Measurements from ENCODE around the gene KRT17.

The KRT17 gene

DNA sequence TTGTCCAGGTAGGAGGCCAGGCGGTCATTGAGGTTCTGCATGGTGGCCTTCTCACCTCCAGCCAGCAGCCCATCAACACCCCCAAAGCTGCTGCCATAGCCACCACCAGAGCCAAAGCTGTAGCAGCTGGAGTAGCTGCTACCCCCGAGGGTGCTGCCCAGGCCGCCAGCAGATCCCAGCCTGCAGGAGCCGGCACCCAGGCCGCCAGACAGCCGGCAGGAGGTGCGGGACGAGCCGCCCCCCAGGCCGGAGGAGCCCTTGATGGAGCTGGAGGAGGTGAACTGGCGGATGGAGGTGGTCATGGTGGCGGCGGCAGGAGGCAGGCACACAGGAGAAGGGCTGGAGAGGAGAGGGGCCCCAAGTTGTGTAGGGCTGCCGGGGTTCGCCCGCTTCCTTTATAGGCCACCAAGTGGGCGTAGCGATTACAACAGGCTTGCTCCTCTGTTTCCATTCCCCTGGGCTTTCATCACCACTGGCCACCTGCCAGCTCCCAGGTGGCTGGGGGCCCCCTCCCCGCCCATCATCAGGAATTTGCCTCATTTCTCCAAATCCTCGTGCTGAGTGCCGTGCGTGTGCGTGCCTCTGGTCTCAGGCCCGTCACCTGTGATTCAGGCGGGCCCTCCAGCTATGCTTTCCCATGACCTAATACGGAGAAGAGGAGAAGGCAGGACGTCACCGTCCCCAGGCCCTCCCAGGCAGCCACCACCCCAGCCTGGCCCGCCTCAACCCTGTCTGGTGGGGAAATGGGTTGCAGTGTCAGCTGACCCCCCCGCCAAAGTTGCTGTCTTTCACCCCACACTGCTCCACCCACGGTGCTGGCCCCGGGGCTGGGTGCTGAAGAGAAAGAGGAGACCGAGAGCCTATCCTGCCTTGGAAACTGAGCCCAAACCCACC, at the start of gene KRT17:
TSS of gene KRT17 (minus strand) at position 368 of the 894 bp plus-strand sequence. CDS start at position 302, 66 bp downstream.
- DNase-seq: no peak

- no peak for DNase-seq
Observed at GRCh38 chr17:41672153-41672552, 47.8 kb upstream of the KRT17 start.

- no peak for DNase-seq
Observed at GRCh38 chr17:41667280-41668041, 43.1 kb upstream of the KRT17 start.

DNA sequence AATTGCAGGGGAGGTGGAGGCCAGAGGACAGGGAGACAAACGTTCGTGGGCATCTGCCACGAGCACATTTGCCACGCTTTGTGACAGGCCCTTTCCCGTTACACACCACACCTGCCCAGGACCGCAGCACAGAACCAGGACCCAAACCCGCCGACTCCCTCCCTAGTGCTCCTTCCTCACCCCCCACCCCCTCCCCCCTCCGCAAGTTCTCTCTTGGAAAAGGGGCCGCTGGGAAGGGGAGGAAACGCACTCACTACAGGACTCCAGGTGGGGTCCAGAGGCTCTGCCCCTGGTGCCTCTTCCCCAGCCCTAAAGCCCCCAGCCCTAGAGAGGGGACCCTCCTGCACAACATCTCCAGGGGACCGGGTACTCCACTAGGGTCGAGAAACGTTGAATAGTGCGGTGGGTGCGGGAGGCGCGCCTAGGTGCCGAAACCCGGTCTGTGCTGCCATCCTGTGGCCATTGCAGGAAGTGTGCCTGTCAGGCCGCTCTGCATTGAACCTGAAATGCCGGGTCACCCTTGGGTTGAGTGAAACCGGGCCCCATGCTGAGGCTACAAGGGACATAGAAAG, 42.4 kb upstream of the KRT17 start:
- peak; percentile 80 for DNase-seq

DNA sequence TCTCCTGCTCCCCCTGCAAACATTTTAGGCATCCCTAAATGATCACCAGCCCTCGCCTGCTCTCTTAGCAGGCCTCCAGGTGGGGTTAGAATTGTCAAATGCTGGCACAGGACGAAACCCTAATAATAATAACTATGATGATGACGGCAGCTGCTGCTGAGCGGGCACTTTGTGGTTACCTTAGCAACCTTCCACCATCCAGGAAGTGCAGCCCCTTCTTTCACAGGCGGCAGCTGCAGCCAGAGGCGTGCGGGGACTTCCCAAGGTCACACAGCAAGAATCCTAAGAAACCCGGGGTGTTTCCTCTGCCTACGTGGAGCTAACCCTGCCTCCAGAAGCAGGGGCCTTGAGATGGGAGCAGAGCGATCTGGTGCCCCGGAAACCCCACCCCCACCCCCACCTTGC, 41.9 kb upstream of the KRT17 start:
- DNase-seq: peak; percentile 58

DNA sequence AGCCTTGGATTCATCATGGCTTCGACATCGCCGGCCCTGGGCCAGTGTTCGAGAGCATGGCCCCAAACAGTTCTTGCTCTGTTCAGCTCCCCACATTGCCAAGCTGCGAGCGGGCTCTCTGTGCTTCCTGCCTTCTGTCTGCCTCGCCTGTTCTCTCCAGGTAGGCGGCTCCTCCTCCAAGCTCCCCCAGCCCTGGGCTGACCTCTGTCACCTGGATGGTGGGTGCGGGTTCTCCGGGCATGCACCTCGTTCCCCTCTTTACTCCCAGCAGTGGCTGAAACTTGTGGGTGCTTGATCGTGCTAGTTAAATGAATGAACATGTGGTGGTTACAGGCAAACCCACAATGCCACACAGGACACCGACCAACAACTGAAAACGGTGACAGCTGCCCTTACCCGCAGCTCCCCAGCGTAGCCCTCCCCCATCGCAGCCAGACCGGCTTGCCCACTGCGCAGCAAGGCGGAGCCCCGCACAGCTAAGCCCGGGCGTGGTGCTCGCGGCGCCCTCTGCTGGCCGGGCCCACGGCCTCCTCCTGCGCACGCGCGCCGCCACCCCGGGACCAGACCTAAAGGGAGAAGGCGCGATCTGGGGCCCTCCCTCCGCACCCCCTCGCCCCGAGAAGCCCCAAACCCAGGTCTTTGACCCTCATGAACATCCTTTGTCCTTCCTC, 41.3 kb upstream of the KRT17 start:
- DNase-seq: peak; percentile 86

DNA sequence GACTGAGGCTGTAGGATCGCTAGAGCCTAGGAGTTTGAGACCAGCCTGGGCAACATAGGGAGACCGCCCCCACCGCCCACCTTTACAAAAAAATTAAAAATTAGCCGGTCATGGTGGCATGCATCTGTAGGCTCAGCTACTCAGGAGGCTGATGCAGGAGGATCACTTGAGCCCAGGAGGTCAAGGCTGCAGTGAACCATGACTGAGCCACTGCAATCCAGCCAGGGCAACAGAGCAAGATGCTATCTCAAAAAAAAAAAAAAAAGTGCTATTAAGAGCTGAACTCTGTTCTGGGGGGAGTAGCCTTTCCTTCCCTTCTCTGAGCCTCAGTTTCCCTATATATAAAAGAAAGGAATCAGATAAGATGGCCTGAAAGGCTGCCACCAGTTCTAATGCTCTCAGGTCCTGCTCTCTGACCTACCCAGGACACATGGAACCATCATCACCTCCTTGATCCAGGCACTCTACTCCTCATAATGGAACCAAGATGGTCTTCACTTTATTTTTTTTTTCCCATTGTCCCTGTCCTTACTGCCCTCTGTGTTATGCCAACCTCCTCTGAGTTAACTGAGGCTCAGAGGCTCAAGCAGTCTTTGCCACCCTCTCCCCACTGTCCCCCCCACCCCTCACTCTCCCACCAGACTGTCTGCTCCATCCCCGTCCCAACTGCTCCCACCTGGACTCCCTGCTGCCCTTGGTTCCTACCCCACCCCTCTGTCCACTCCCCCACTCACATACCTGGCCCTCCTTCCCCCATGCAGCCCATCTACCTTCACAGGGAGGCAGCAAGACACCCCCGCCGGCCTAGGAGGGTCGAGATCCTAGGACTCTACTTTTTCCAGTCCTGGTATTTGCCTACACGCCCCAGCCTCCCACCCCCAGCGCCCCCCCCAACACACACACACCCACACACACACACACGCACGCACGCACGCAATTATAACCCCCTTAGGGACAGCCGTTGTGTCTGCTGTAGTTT, 40.5 kb upstream of the KRT17 start:
- DNase-seq: no peak

GRCh38 chr17:41664172-41664457, 39.7 kb upstream of the KRT17 start:
- DNase-seq: no peak

DNA sequence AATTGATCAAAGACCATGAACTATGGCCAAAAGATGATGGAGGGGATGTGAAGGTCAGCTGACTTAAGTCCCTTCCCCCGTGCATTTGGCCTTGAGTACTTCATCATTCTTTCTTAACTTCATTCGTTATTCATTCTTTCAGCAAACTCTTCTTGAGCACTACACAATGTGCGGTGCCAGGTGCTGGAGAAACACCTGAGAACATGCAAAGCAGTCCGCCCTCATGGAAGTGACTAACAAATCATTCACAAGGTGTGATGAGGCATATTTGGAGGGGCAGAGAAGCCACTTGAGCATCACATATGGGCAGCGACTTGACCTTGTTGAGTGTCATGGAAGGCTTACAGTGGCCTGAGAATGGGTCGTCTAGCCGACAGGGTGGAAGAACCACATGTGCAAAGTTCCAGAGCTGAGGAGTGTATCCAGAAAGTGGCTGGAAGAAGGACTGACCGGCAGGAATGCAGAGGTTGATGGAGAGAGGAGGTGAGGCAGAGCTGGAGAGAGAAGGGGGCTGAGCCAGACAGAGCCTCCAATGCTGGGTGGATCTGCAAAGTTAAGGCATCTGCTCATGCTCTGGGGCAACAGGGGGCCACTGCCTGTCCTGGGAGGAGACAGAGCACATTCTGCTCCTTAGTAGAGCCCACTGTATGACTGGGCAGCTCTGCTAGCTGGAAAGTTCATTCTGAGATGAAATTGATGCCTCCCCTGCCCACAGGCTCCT, 39.2 kb upstream of the KRT17 start:
- DNase-seq: no peak

DNA sequence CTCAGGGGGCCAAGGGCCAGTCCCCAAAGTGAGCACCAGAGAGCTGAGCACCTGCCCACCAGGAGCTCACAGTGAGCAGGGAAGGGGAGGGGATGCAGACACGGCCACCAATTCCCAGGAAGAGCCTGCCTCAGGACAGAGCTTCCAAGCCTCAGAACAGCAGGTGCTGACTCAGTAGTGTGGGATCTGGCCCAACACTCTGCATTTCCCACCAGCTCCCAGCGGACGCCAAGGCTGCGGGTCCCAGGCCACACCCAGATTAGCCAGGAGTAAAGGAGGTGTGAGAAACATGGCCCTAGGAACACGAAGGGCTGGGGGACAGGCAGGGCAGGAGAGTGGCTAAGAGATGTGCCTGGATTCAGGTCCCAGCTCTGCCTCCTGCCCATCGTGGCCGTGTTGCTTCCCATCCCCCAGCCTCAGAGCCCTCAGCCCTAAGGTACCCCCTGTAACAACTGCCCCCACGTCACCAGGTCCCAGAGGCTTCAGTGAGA, 35.9 kb upstream of the KRT17 start:
- DNase-seq: no peak

DNA sequence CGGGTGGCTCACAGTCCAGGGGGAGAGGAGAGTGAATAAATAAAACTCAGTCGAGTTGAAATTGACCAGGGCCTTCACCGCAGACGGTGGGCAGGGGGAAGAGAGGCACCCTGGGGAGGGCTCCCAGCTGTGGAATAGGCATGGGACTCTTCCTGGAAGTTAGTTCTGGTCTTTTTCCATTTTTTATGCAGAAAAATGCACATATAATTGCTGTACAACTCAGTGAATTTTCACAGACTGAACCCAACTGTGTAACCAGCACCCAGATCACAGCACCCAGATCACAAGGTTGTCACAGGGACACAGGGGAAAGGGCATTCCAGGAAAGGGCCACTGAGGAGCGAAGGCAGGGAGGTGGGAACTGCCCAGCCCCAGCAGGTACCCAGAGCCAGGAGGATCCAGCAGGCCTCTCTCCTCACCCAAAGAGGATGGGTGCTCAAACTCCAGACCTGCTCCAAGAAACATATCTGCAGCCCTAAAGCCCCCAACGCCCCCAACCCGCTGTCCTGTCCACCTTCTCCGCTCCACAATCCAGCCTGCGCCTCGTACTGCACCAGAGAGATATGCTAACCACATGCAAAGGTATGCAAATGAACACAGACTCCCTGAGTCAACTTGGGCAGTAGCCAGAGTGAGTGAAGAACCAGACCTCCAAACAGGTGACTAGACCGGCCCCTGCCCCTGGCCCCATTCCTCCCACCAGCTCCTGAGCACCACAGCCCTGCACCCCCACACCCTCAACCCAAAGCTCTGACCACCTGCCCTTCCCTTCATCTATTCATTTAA, 35.2 kb upstream of the KRT17 start:
- no peak for DNase-seq

- no peak for DNase-seq
Observed at GRCh38 chr17:41658846-41659245, 34.5 kb upstream of the KRT17 start.

DNA sequence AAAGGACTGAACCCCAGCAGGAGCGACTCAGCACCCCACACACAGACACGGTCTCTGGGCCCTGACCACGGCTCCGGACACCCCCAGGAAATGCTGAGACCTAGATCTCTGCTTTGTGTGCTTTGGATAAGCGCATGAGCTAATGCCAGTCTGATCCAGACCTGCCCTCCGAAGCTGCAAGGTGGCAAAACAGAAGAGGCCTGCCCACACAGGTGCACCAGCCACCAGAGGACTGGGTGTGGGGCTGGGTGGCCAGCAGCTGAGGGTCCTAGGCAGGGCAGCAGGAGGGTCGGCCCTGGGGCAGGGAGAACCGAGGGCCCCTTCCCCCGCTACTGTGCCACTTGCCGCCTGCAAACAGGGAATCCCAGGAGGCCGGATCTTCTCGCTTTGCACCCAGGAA, 33.6 kb upstream of the KRT17 start:
- DNase-seq: no peak

GRCh38 chr17:41657176-41657754, 32.9 kb upstream of the KRT17 start:
- DNase-seq: no peak

- no peak for DNase-seq
Observed at GRCh38 chr17:41656249-41657023, 32.1 kb upstream of the KRT17 start.

DNA sequence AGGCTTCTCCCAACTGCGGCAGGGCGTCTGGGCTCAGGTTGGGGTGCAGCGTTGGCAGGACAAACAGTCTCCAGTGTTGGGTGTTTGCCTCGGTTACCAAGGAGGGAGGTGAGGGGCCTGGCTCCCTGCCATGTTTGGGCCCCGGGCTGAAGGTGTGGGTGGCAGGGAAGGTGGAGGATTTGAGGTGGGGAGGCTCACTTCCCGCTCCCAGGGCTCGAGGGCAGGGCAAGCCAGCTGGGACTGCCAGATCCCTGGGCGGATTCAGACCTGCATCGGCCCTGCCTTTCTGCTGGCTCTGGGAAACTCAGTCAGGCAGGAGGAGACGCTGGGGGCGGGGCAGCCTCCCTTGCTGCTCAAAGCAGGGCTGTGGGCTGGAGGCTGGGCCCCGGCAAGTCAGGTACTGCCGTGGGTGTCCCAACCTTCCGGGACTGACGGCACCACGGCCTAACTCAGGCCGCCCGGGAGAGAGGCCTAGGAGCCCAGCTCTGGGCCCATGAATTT, 31.3 kb upstream of the KRT17 start:
- DNase-seq: no peak

DNA sequence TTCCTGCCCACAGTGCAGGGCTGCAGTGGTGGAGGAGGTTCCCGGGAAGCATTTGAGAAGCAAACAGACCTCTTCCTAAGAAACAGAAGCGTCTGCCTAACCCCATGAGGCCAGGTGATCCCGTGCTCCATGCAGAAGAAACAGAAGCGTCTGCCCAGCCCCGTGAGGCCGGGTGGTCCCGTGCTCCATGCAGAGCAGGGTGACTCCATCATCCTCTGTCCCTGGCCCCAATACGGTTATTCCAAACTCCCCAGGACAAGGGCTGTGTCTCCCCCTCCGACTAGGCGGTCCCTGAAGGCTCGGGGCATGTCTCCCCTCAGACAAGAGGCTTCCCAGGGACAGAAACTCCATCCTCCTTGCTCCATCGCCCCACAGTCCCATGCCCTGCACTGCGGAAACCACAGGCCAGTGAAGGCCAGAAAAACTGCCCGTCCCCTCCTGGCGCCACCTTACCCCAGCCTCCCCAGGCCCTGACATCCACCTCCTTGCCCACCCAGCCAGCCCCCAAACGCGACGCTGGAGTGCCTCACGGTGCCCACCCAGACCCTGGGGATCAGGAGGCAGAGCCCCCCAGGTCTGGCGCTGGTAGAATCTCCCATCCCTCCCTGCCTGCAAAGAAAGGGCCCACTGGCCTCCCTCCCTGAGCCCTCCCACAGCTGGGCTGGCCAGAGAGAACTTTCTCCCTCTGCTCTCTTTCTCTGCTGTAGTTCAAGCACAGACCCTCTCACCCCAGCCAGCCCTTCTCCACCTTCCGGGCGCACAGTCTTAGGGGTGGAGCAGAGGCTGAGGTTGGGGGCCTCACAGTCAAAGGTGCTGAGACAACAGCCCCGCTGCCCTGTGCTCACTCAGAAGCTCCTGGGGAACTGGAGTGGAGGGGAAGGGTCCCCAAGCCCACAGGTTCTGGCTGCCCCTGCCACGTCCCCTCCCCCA, 30.6 kb upstream of the KRT17 start:
- no peak for DNase-seq

All from activated effector memory CD4-positive, alpha-beta T cell treated with Interleukin-2 at 50 U/mL for 16 hours (primary cell).